HEK293 (cell line): Measurements from ENCODE around the gene ZNF579.
A peak's percentile ranks its signal among the peaks of the same experiment; 100 is the strongest.

Experiments used
- CTCF ChIA-PET: fragments of 350-600 bp; formaldehyde crosslinking; extraction: SDS; loops from one replicate; lab custom pipeline; 2021; ENCODE audit warnings: antibody characterized with exemption; lab: Yijun Ruan, JAX
- POLR2A ChIA-PET: fragments of 300-600 bp; formaldehyde crosslinking; extraction: SDS; loops from one replicate; lab custom pipeline; 2020; ENCODE audit warnings: antibody characterized with exemption, inconsistent platforms; lab: Yijun Ruan, JAX
- H3K27ac ChIP-seq: fragments of 200-500 bp; sonication (Bioruptor generic); 2 replicates; pipeline ENCODE4 v1.5.1; 2014; ENCODE audit warnings: low read depth, low read length, control low read depth, inconsistent platforms; ENCODE audit errors: extremely low read depth
- H3K36me3 ChIP-seq, 2 experiments: fragments of 200-500 bp in 1 of 2; sonication (Bioruptor generic) in 1 of 2; 1 replicate in 1 of 2; 2 replicates in 1 of 2; pipeline ENCODE4 v1.5.1; 2014 to 2017; ENCODE audit warnings: inconsistent platforms in 2 of 2, low read length in 2 of 2; ENCODE audit not compliant: control insufficient read depth in 2 of 2, insufficient read depth in 1 of 2
- H3K4me1 ChIP-seq: fragments of 200-500 bp; sonication (Bioruptor generic); 2 replicates; pipeline ENCODE4 v1.5.1; 2014; ENCODE audit warnings: mild to moderate bottlenecking, low read length, inconsistent platforms; ENCODE audit not compliant: control insufficient read depth, insufficient read depth
- H3K4me3 ChIP-seq: 2 replicates; pipeline ENCODE4 v1.5.1; 2011; ENCODE audit warnings: low read depth, mild to moderate bottlenecking, control low read depth, low read length, moderate library complexity
- H3K9me3 ChIP-seq: fragments of 200-500 bp; sonication (Bioruptor generic); 2 replicates; pipeline ENCODE4 v1.5.1; 2014; ENCODE audit warnings: low read depth, low read length, inconsistent platforms; ENCODE audit not compliant: control insufficient read depth, insufficient read depth
- ATF2 ChIP-seq: fragments of 450-650 bp; formaldehyde crosslinking; IDR thresholded peaks from 2 replicates; pipeline ENCODE4 v1.5.1; 2016; ENCODE audit warnings: missing biosample characterization, missing genetic modification characterization, low read depth
- BCL11B ChIP-seq: fragments of 450-650 bp; formaldehyde crosslinking; IDR thresholded peaks from 2 replicates; pipeline ENCODE4 v1.5.1; 2016; ENCODE audit warnings: low read depth, missing biosample characterization, missing genetic modification characterization
- GLIS1 ChIP-seq: fragments of 450-650 bp; formaldehyde crosslinking; IDR thresholded peaks from 2 replicates; pipeline ENCODE4 v1.5.1; 2016; ENCODE audit warnings: missing biosample characterization, missing genetic modification characterization
- MZF1 ChIP-seq: fragments of 450-650 bp; formaldehyde crosslinking; IDR thresholded peaks from 2 replicates; pipeline ENCODE4 v1.5.1; 2017; ENCODE audit warnings: missing biosample characterization, missing genetic modification characterization, borderline replicate concordance
- SCRT2 ChIP-seq: fragments of 450-650 bp; formaldehyde crosslinking; IDR thresholded peaks from 2 replicates; pipeline ENCODE4 v1.5.1; 2016; ENCODE audit warnings: missing biosample characterization, missing genetic modification characterization
- ZBTB26 ChIP-seq: fragments of 450-650 bp; formaldehyde crosslinking; optimal IDR thresholded peaks from 2 replicates; pipeline ENCODE3; 2016; ENCODE audit warnings: missing biosample characterization, mild to moderate bottlenecking, missing genetic modification characterization
- ZBTB7A ChIP-seq: fragments of 450-650 bp; formaldehyde crosslinking; IDR thresholded peaks from 2 replicates; pipeline ENCODE4 v1.5.1; 2016; ENCODE audit warnings: low read depth, missing biosample characterization, missing genetic modification characterization
- ZNF133 ChIP-seq: fragments of 450-650 bp; formaldehyde crosslinking; IDR thresholded peaks from 2 replicates; pipeline ENCODE4 v1.5.1; 2016; ENCODE audit warnings: missing biosample characterization, missing genetic modification characterization
- ZNF280D ChIP-seq: fragments of 450-650 bp; formaldehyde crosslinking; IDR thresholded peaks from 2 replicates; pipeline ENCODE4 v1.5.1; 2016; ENCODE audit warnings: missing biosample characterization, missing genetic modification characterization
- ZNF302 ChIP-seq: fragments of 450-650 bp; formaldehyde crosslinking; IDR thresholded peaks from 2 replicates; pipeline ENCODE4 v1.5.1; 2016; ENCODE audit warnings: missing biosample characterization, missing genetic modification characterization, low read depth
- ZNF354C ChIP-seq: fragments of 450-650 bp; formaldehyde crosslinking; IDR thresholded peaks from 2 replicates; pipeline ENCODE4 v1.5.1; 2016; ENCODE audit warnings: missing biosample characterization, missing genetic modification characterization, low read depth, borderline replicate concordance
- ZNF394 ChIP-seq: fragments of 450-650 bp; formaldehyde crosslinking; IDR thresholded peaks from 2 replicates; pipeline ENCODE4 v1.5.1; 2016; ENCODE audit warnings: missing biosample characterization, missing genetic modification characterization, mild to moderate bottlenecking, moderate library complexity, borderline replicate concordance
- ZNF530 ChIP-seq: fragments of 450-650 bp; formaldehyde crosslinking; IDR thresholded peaks from 2 replicates; pipeline ENCODE4 v1.5.1; 2016; ENCODE audit warnings: low read depth, missing biosample characterization, missing genetic modification characterization
- ZNF558 ChIP-seq: fragments of 450-650 bp; formaldehyde crosslinking; IDR thresholded peaks from 2 replicates; pipeline ENCODE4 v1.5.1; 2016; ENCODE audit warnings: missing biosample characterization, missing genetic modification characterization
- ZNF621 ChIP-seq: fragments of 450-650 bp; formaldehyde crosslinking; IDR thresholded peaks from 2 replicates; pipeline ENCODE4 v1.5.1; 2017; ENCODE audit warnings: missing biosample characterization, missing genetic modification characterization
- ZNF629 ChIP-seq: fragments of 450-650 bp; formaldehyde crosslinking; IDR thresholded peaks from 2 replicates; pipeline ENCODE4 v1.5.1; 2017; ENCODE audit warnings: missing biosample characterization, missing genetic modification characterization
- ZNF645 ChIP-seq: fragments of 450-650 bp; formaldehyde crosslinking; IDR thresholded peaks from 2 replicates; pipeline ENCODE4; 2016; ENCODE audit warnings: missing biosample characterization, missing genetic modification characterization
- ZNF664 ChIP-seq: fragments of 450-650 bp; formaldehyde crosslinking; IDR thresholded peaks from 2 replicates; pipeline ENCODE4 v1.5.1; 2016; ENCODE audit warnings: missing biosample characterization, missing genetic modification characterization
- ZNF776 ChIP-seq: fragments of 450-650 bp; formaldehyde crosslinking; IDR thresholded peaks from 2 replicates; pipeline ENCODE4 v1.5.0; 2017; ENCODE audit warnings: missing biosample characterization, missing genetic modification characterization, borderline replicate concordance
- TF ChIP-seq, protein P1 (sequence below): fragments of 450-650 bp; formaldehyde crosslinking; IDR thresholded peaks from 2 replicates; pipeline ENCODE4 v1.5.1; 2016; ENCODE audit warnings: missing biosample characterization, missing genetic modification characterization
- TF ChIP-seq, protein P2 (sequence below): fragments of 450-650 bp; formaldehyde crosslinking; IDR thresholded peaks from 2 replicates; pipeline ENCODE4 v1.5.1; 2016; ENCODE audit warnings: missing biosample characterization, missing genetic modification characterization

Gene ZNF579

DNA sequence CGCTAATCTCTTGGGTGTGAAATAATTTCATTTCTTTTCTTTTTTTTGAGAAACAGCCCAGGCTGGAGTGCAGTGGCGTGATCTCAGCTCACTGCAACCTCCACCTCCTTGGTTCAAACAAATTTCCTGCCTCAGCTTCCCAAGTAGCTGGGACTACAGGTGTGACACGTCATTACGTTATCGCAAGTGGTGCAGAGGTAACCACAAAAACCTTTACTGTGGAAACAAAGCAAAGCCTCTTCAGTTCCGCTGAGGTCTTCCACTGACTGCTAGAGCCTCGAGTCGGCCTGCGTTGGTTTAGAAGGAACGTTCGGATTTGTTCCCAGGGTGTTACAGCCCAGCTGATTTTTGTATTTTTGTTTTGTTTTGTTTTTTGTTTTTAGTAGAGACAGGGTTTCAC, 45.7 kb upstream of the ZNF579 start:
- POLR2A ChIA-PET: interaction anchor here (0.6 to 3.5 kb wide), 2 partner anchors 26 to 167 kb away, joined by 7 to 34 read pairs; partner anchors contain the start of genes FIZ1 and ZNF524
- H3K4me1 ChIP-seq: peaks cover 5% of the 10 kb centered on the region
- no peak overlapping the region for H3K4me3 ChIP-seq
- H3K27ac ChIP-seq: no peak overlapping the region
- TF ChIP-seq BCL11B (no peak), ZBTB7A (tag by site-specific recombination) (no peak), ZNF776 (no peak), ZNF133 (tag by site-specific recombination) (no peak), ZNF394 (no peak), ZNF629 (no peak), ZNF280D (tag by site-specific recombination) (no peak), ZNF558 (tag by site-specific recombination) (no peak), ZNF645 (tag by site-specific recombination) (no peak), ZNF621 (tag by site-specific recombination) (no peak)
- TF ChIP-seq, protein P1, sequence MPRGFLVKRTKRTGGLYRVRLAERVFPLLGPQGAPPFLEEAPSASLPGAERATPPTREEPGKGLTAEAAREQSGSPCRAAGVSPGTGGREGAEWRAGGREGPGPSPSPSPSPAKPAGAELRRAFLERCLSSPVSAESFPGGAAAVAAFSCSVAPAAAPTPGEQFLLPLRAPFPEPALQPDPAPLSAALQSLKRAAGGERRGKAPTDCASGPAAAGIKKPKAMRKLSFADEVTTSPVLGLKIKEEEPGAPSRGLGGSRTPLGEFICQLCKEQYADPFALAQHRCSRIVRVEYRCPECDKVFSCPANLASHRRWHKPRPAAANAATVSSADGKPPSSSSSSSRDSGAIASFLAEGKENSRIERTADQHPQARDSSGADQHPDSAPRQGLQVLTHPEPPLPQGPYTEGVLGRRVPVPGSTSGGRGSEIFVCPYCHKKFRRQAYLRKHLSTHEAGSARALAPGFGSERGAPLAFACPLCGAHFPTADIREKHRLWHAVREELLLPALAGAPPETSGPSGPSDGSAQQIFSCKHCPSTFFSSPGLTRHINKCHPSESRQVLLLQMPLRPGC (tag by site-specific recombination): no peak
- H3K36me3 ChIP-seq: no peaks in the 10 kb centered on the region
- CTCF ChIA-PET: interaction anchor here (0.5 to 5.3 kb wide), 12 partner anchors 12 to 537 kb away, joined by 3 to 30 read pairs (median 4); partner anchors contain the start of gene ZNF865
- H3K9me3 ChIP-seq: no peaks in the 10 kb centered on the region

DNA sequence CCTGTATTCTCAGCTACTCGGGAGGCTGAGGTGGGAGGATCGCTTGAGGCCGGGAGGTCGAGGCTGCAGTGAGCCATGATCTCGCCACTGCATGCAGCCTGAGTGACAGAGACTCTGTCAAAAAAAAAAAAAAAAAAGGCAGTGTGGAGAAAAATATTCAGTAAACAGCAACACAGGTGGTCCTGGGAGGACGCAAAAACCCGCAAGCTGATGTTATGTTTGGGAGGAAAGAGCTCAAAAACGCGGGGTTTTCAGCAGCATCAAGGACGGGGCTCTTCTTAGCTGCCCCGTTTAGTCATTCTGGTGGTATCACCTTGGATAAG, 44.3 kb upstream of the ZNF579 start:
- POLR2A ChIA-PET: interaction anchor here (0.6 to 9.1 kb wide), 35 partner anchors 8 to 1161 kb away, joined by 3 to 75 read pairs (median 4); partner anchors contain the start of genes CCDC106, DNAAF3, FIZ1 and ISOC2
- peaks cover 5% of the 10 kb centered on the region for H3K4me1 ChIP-seq
- H3K36me3 ChIP-seq: peaks cover 0 to under 1% of the 10 kb centered on the region in 2 experiments; a peak in 1 of 3 replicates
- CTCF ChIA-PET: interaction anchor here (0.5 to 5.3 kb wide), 21 partner anchors 8 to 608 kb away, joined by 3 to 30 read pairs (median 5); partner anchors contain the start of gene ZNF865
- no peaks in the 10 kb centered on the region for H3K9me3 ChIP-seq
- peak overlapping the region; percentile 10; the same call in 1 of the 2 replicates for H3K27ac ChIP-seq
- peak overlapping the region; percentile 88 for H3K4me3 ChIP-seq
- 0 out of 2 replicates have a peak, but pooled peaks have one; percentile 1 for TF ChIP-seq SCRT2 (tag by site-specific recombination)
- no peak for TF ChIP-seq ZBTB26 (tag by site-specific recombination)
- peak; percentile 50; the same call in 1 of the 2 replicates for TF ChIP-seq ZNF280D (tag by site-specific recombination)
- TF ChIP-seq ZNF354C (tag by site-specific recombination): no peak
- TF ChIP-seq MZF1 (tag by site-specific recombination): no peak
- TF ChIP-seq ZNF530 (tag by site-specific recombination): no peak
- 0 out of 2 replicates have a peak, but pooled peaks have one; percentile 12 for TF ChIP-seq GLIS1 (tag by site-specific recombination)
- TF ChIP-seq, protein P2, sequence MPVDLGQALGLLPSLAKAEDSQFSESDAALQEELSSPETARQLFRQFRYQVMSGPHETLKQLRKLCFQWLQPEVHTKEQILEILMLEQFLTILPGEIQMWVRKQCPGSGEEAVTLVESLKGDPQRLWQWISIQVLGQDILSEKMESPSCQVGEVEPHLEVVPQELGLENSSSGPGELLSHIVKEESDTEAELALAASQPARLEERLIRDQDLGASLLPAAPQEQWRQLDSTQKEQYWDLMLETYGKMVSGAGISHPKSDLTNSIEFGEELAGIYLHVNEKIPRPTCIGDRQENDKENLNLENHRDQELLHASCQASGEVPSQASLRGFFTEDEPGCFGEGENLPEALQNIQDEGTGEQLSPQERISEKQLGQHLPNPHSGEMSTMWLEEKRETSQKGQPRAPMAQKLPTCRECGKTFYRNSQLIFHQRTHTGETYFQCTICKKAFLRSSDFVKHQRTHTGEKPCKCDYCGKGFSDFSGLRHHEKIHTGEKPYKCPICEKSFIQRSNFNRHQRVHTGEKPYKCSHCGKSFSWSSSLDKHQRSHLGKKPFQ (tag by site-specific recombination): no peak
- TF ChIP-seq ATF2 (tag by site-specific recombination): no peak
- TF ChIP-seq ZNF302 (tag by site-specific recombination): no peak
- TF ChIP-seq ZNF664 (tag by site-specific recombination): no peak
